H9 (cell line): ENCODE measurements around the gene MMRN2. TPM values are rescaled to one million over a fixed set of nuclear protein-coding genes. Genes with fewer than 3 reads are reported as not detected.
A peak's percentile ranks its signal among the peaks of the same experiment; 100 is the strongest.

Source experiments
- DNase-seq: peaks from one replicate; pipeline ENCODE4 v3.0.0-alpha.2; 2017
- H2AFZ ChIP-seq: one replicate; pipeline ENCODE4 v1.6.1; 2013; ENCODE audit warnings: mild to moderate bottlenecking, low read length, control low read depth, moderate library complexity
- H2AK5ac ChIP-seq: 2 replicates; pipeline ENCODE4 v1.6.1; 2013; ENCODE audit warnings: low read length, control low read depth, mixed read lengths; ENCODE audit not compliant: insufficient read length
- H2BK120ac ChIP-seq: one replicate; pipeline ENCODE4 v1.6.1; 2013; ENCODE audit warnings: low read depth, mild to moderate bottlenecking, low read length, control low read depth, inconsistent platforms; ENCODE audit not compliant: poor library complexity, severe bottlenecking
- H2BK12ac ChIP-seq: 2 replicates; pipeline ENCODE4 v1.6.1; 2013; ENCODE audit warnings: low read length, control low read depth, mixed read lengths, low read depth; ENCODE audit not compliant: insufficient read length
- H2BK15ac ChIP-seq: 2 replicates; pipeline ENCODE4 v1.6.1; 2013; ENCODE audit warnings: low read depth, low read length, control low read depth
- H2BK20ac ChIP-seq: one replicate; pipeline ENCODE4 v1.6.1; 2013; ENCODE audit warnings: low read depth, mild to moderate bottlenecking, low read length, control low read depth, inconsistent platforms; ENCODE audit not compliant: poor library complexity, severe bottlenecking
- H2BK5ac ChIP-seq: 2 replicates; pipeline ENCODE4 v1.6.1; 2013; ENCODE audit warnings: low read length, control low read depth, mixed read lengths; ENCODE audit not compliant: insufficient read length
- H3K14ac ChIP-seq: 2 replicates; pipeline ENCODE4 v1.6.1; 2013; ENCODE audit warnings: low read length, control low read depth; ENCODE audit not compliant: insufficient read depth
- H3K18ac ChIP-seq: 2 replicates; pipeline ENCODE4 v1.6.1; 2013; ENCODE audit warnings: low read depth, mild to moderate bottlenecking, mixed read lengths, low read length, control low read depth; ENCODE audit not compliant: insufficient read length
- H3K23ac ChIP-seq: 2 replicates; pipeline ENCODE4 v1.6.1; 2013; ENCODE audit warnings: low read length, control low read depth, mixed read lengths, low read depth; ENCODE audit not compliant: insufficient read length
- H3K23me2 ChIP-seq: 2 replicates; pipeline ENCODE4 v1.6.1; 2013; ENCODE audit warnings: low read depth, mild to moderate bottlenecking, mixed read lengths, low read length, control low read depth; ENCODE audit not compliant: insufficient read length, poor library complexity, severe bottlenecking
- H3K27ac ChIP-seq: 2 replicates; pipeline ENCODE4 v1.5.1; 2013; ENCODE audit warnings: low read length, control low read depth, mixed read lengths, low read depth; ENCODE audit not compliant: insufficient read length
- H3K27me3 ChIP-seq: 2 replicates; pipeline ENCODE4 v1.6.1; 2013; ENCODE audit warnings: low read length, control low read depth, inconsistent platforms; ENCODE audit not compliant: insufficient read depth
- H3K4ac ChIP-seq: 2 replicates; pipeline ENCODE4 v1.6.1; 2013; ENCODE audit warnings: low read depth, mild to moderate bottlenecking, control low read depth, inconsistent platforms, low read length, moderate library complexity
- H3K4me1 ChIP-seq: 2 replicates; pipeline ENCODE4 v1.6.1; 2013; ENCODE audit warnings: low read length, control low read depth, inconsistent platforms; ENCODE audit not compliant: insufficient read depth
- H3K4me2 ChIP-seq: 2 replicates; pipeline ENCODE4 v1.6.1; 2013; ENCODE audit warnings: low read length, control low read depth, mixed read lengths; ENCODE audit not compliant: insufficient read length, insufficient read depth
- H3K56ac ChIP-seq: 2 replicates; pipeline ENCODE4 v1.6.1; 2013; ENCODE audit warnings: low read depth, mild to moderate bottlenecking, mixed read lengths, low read length, control low read depth; ENCODE audit not compliant: insufficient read length
- H3K79me1 ChIP-seq: 2 replicates; pipeline ENCODE4 v1.6.1; 2013; ENCODE audit warnings: low read depth, mild to moderate bottlenecking, moderate library complexity, low read length, control low read depth, inconsistent platforms; ENCODE audit not compliant: insufficient read depth, poor library complexity, severe bottlenecking
- H3K79me2 ChIP-seq: 2 replicates; pipeline ENCODE4 v1.6.1; 2013; ENCODE audit warnings: low read length, control low read depth, inconsistent platforms; ENCODE audit not compliant: insufficient read depth
- H3K9ac ChIP-seq: 2 replicates; pipeline ENCODE4 v1.6.1; 2013; ENCODE audit warnings: low read length, control low read depth, mixed read lengths; ENCODE audit not compliant: insufficient read length; ENCODE audit errors: extremely low read depth
- H3K9me3 ChIP-seq: one replicate; pipeline ENCODE4 v1.6.1; 2013; ENCODE audit warnings: low read depth, low read length, inconsistent platforms; ENCODE audit not compliant: control insufficient read depth
- H3T11ph ChIP-seq: one replicate; pipeline ENCODE4 v1.6.1; 2013; ENCODE audit warnings: mild to moderate bottlenecking, low read length, control low read depth, inconsistent platforms
- H4K20me1 ChIP-seq: one replicate; pipeline ENCODE4 v1.6.1; 2013; ENCODE audit not compliant: control insufficient read depth, insufficient read length, insufficient read depth
- H4K5ac ChIP-seq: 2 replicates; pipeline ENCODE4 v1.6.1; 2013; ENCODE audit warnings: low read depth, mild to moderate bottlenecking, mixed read lengths, low read length, control low read depth; ENCODE audit not compliant: insufficient read length
- H4K8ac ChIP-seq: replicated peaks from 2 replicates; pipeline ENCODE4 v1.6.1; 2013; ENCODE audit warnings: low read length, control low read depth, mixed read lengths, low read depth; ENCODE audit not compliant: insufficient read length
- H4K91ac ChIP-seq: 2 replicates; pipeline ENCODE4 v1.6.1; 2013; ENCODE audit warnings: low read depth, mild to moderate bottlenecking, moderate library complexity, mixed read lengths, low read length, control low read depth; ENCODE audit not compliant: insufficient read length
- H3K27ac Mint-ChIP-seq, 3 experiments: 2 replicates in 2 of 3; 3 replicates in 1 of 3; pipeline ENCODE4 v1.8.0; 2020 to 2021; ENCODE audit warnings: mixed read lengths in 3 of 3, mild to moderate bottlenecking in 1 of 3, moderate library complexity in 1 of 3
- H3K27me3 Mint-ChIP-seq: 2 replicates; pipeline ENCODE4 v1.8.0; 2021; ENCODE audit warnings: low read depth, mild to moderate bottlenecking, moderate library complexity, mixed read lengths
- H3K36me3 Mint-ChIP-seq, 3 experiments: 2 replicates in 2 of 3; 3 replicates in 1 of 3; pipeline ENCODE4 v1.8.0; 2020 to 2021; ENCODE audit warnings: low read depth in 3 of 3, mixed read lengths in 3 of 3; ENCODE audit not compliant: insufficient read depth in 1 of 3
- H3K4me1 Mint-ChIP-seq, 2 experiments: 2 replicates each; pipeline ENCODE4 v1.8.0; 2020; ENCODE audit warnings: mixed read lengths in 2 of 2
- H3K4me3 Mint-ChIP-seq, 2 experiments: 2 replicates in 1 of 2; 3 replicates in 1 of 2; pipeline ENCODE4 v1.8.0; 2020 to 2021; ENCODE audit warnings: mild to moderate bottlenecking in 2 of 2, mixed read lengths in 2 of 2, moderate library complexity in 1 of 2
- H3K9me3 Mint-ChIP-seq, 2 experiments: 2 replicates in 1 of 2; 3 replicates in 1 of 2; pipeline ENCODE4 v1.8.0; 2020; ENCODE audit warnings: mild to moderate bottlenecking in 2 of 2, mixed read lengths in 2 of 2, moderate library complexity in 1 of 2
- CTCF ChIP-seq: fragments of 200-600 bp; sonication (generic); conservative IDR thresholded peaks from 3 replicates; pipeline ENCODE4 v1.8.0; 2021; ENCODE audit warnings: antibody characterized with exemption, mild to moderate bottlenecking
- WGBS: extraction: QIAGEN DNeasy Blood & Tissue Kit; methylation state at CpG from one replicate; pipeline ENCODE4 v1.1.7; 2013; ENCODE audit warnings: missing lambda C conversion rate, low lambda C conversion rate, mixed read lengths; ENCODE audit not compliant: insufficient read length; ENCODE audit errors: extremely low coverage; 5-methylcytosine and 5-hydroxymethylcytosine counted together
- total RNA-seq: library from RNA; stranded (reverse); gene quantifications from 2 replicates; pipeline ENCODE4 v1.2.1, GENCODE V29; 2021

The MMRN2 gene
- total RNA-seq, 1 experiment from 2014 or later = 1.0 TPM

- Histone ChIP-seq H3K14ac (no peak overlapping the region), H2AK5ac (no peak overlapping the region), H2BK5ac (no peak overlapping the region), H3K79me2 (no peaks in the 10 kb centered on the region), H2BK120ac (no peak overlapping the region), H3K27me3 (no peaks in the 10 kb centered on the region), H2BK20ac (no peak overlapping the region), H4K91ac (no peak overlapping the region), H3K9me3 (no peaks in the 10 kb centered on the region), H3K23ac (no peak overlapping the region), H4K20me1 (no peaks in the 10 kb centered on the region), H2AFZ (no peak overlapping the region), H2BK15ac (no peak overlapping the region), H2BK12ac (no peak overlapping the region), H3K27ac (no peak overlapping the region), H4K5ac (no peak overlapping the region), H3K9ac (no peak overlapping the region), H3T11ph (no peak overlapping the region), H3K79me1 (no peaks in the 10 kb centered on the region), H3K23me2 (no peaks in the 10 kb centered on the region), H3K4me1 (no peaks in the 10 kb centered on the region), H3K4ac (no peak overlapping the region), H3K4me2 (no peak overlapping the region), H3K56ac (no peak overlapping the region), H3K18ac (no peak overlapping the region), H4K8ac (no peak overlapping the region)
- TF ChIP-seq CTCF = no peak
- Mint-ChIP-seq H3K9me3 (no peaks in the 10 kb centered on the region), H3K4me3 (no peak overlapping the region), H3K4me1 (no peaks in the 10 kb centered on the region), H3K36me3 (peaks cover 10 to 66% (median 26%) of the 10 kb centered on the region in 3 experiments; a peak in 6 of 7 replicates), H3K27ac (peak overlapping the region in 1 of 3 experiments; percentile 58; a peak in 2 of 7 replicates), H3K27me3 (no peaks in the 10 kb centered on the region; the same call in 1 of the 2 replicates)
- WGBS = no CpG with 5 or more reads among the region's 15 CpGs
- no peak for DNase-seq
These were observed 27.7 kb downstream of the MMRN2 start for GRCh38 chr10:86929468-86930380.
